Measurements from ENCODE around the gene SLC46A1. TPM values are rescaled to one million over a fixed set of nuclear protein-coding genes. Genes with fewer than 3 reads are reported as not detected.

SLC46A1 gene
- total and polyA plus RNA-seq, 2 of the 8 experiments (the other 6 are each of a cell fraction or from before 2014, with no cell fraction given) = 5.3 to 8.7 TPM

DNA sequence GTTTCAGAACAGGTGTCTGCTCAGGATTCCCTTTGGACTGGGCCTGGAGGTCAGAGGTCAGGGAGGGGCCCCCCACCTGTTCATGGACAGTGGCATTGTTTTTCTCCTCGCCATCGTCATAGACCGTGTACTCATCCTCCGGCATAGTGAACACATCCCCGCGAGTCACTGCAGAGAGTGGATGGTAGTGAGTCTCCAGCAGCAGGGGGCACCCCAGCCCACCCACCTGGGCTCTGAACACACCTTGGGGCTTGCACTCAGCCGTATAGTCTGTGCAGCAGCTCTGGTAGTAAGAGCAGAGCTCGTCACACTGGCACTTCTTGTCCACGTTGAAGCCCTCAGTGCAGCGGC, 36.4 kb downstream of the SLC46A1 start (continued):
- TF ChIP-seq CHD7 (IDR thresholded peaks at IDR 0.05; ENCODE audit: insufficient replicate concordance, low read length) = no peak
- TF ChIP-seq SP2 (IDR thresholded peaks at IDR 0.05; ENCODE audit: low read length) = no peak
- no peak for TF ChIP-seq POLR2AphosphoS5 (IDR thresholded peaks at IDR 0.05; ENCODE audit: low read depth, low read length)
- TF ChIP-seq POLR2A (IDR thresholded peaks at IDR 0.05; ENCODE audit: control extremely low read depth in 1 of 2, low read depth in 2 of 2, low read length in 2 of 2) = no peak
- TF ChIP-seq RNF2 (IDR thresholded peaks at IDR 0.05; ENCODE audit: borderline replicate concordance, low read depth, low read length, missing control alignments, poor library complexity, severe bottlenecking) = no peak
